Stimulated activated CD8-positive, alpha-beta memory T cell treated with anti-CD3 and anti-CD28 coated beads, Interleukin-2, amount 100 ng/mL, for 48 hours (primary cell): ENCODE measurements around the gene NFIA.

ENCODE experiments used
- DNase-seq, 2 donors: peaks; one replicate each; pipeline ENCODE4 v3.0.0-alpha.2; 2020; ENCODE audit warnings: low read depth in 2 of 2

NFIA gene

GRCh38 chr1:61297887-61298286, 215.5 kb downstream of the NFIA start:
- no peak for DNase-seq

GRCh38 chr1:61299463-61299862, 217.1 kb downstream of the NFIA start:
- no peak for DNase-seq

- no peak for DNase-seq
Measured at GRCh38 chr1:61300899-61301298, 218.5 kb downstream of the NFIA start.

- no peak for DNase-seq
Measured at GRCh38 chr1:61301824-61302657, 219.7 kb downstream of the NFIA start.

GRCh38 chr1:61307422-61308142, 225.2 kb downstream of the NFIA start:
- DNase-seq, result no peak

GRCh38 chr1:61310057-61310456, 227.7 kb downstream of the NFIA start:
- DNase-seq, result no peak

GRCh38 chr1:61310538-61310937, 228.2 kb downstream of the NFIA start:
- no peak for DNase-seq

GRCh38 chr1:61313906-61314422, 231.6 kb downstream of the NFIA start:
- no peak for DNase-seq

GRCh38 chr1:61315011-61315410, 232.7 kb downstream of the NFIA start:
- no peak for DNase-seq

GRCh38 chr1:61316493-61316892, 234.1 kb downstream of the NFIA start:
- no peak for DNase-seq

- DNase-seq, result no peak
Measured at GRCh38 chr1:61318319-61319125, 236.2 kb downstream of the NFIA start.

- no peak for DNase-seq
Measured at GRCh38 chr1:61320575-61320974, 238.2 kb downstream of the NFIA start.

- DNase-seq, result no peak
Measured at GRCh38 chr1:61322008-61322744, 239.8 kb downstream of the NFIA start.

GRCh38 chr1:61322769-61323168, 240.4 kb downstream of the NFIA start:
- no peak for DNase-seq

GRCh38 chr1:61323681-61324328, 241.4 kb downstream of the NFIA start:
- no peak for DNase-seq

- DNase-seq, result no peak
Measured at GRCh38 chr1:61326713-61327112, 244.4 kb downstream of the NFIA start.

GRCh38 chr1:61327436-61327835, 245.1 kb downstream of the NFIA start:
- DNase-seq, result no peak

- DNase-seq, result no peak
Measured at GRCh38 chr1:61329556-61329955, 247.2 kb downstream of the NFIA start.

- DNase-seq, result no peak
Measured at GRCh38 chr1:61330018-61330417, 247.7 kb downstream of the NFIA start.

- DNase-seq, result no peak
Measured at GRCh38 chr1:61330571-61330970, 248.2 kb downstream of the NFIA start.

- no peak for DNase-seq
Measured at GRCh38 chr1:61332196-61332753, 249.9 kb downstream of the NFIA start.
